Gastroesophageal sphincter (tissue), 4 donors: ENCODE results near the gene FAM3B. TPM values are rescaled to one million over a fixed set of nuclear protein-coding genes. Genes with fewer than 3 reads are reported as not detected.

Experiments used
- ATAC-seq: fragments of 150-250 bp; one replicate; pipeline ENCODE4 v1.9.1; 2016; ENCODE audit warnings: mild to moderate bottlenecking, moderate library complexity
- H3K27ac ChIP-seq, 4 donors: fragments of 200-600 bp; sonication (generic) in 3 of 4; 1 replicate in 3 of 4; 2 replicates in 1 of 4; pipeline ENCODE4 v1.5.1; 2016 to 2019
- H3K27me3 ChIP-seq: fragments of 200-600 bp; sonication (generic); one replicate; pipeline ENCODE4 v1.5.1; 2019
- H3K36me3 ChIP-seq, 2 donors: fragments of 200-600 bp; sonication (generic); one replicate each; pipeline ENCODE4 v1.5.1; 2019; ENCODE audit warnings: control low read depth in 1 of 2
- H3K4me1 ChIP-seq, 3 donors: fragments of 200-600 bp; sonication (generic); 1 replicate in 2 of 3; 2 replicates in 1 of 3; pipeline ENCODE4 v1.5.1; 2016 to 2019; ENCODE audit warnings: control low read depth in 2 of 3
- H3K4me3 ChIP-seq, 2 donors: fragments of 200-600 bp; sonication (generic); one replicate each; pipeline ENCODE4 v1.5.1; 2019; ENCODE audit warnings: mild to moderate bottlenecking in 1 of 2, moderate library complexity in 1 of 2
- H3K9me3 ChIP-seq, 3 donors: fragments of 200-600 bp; sonication (generic); one replicate each; pipeline ENCODE4 v1.5.1; 2017 to 2019; ENCODE audit warnings: control low read depth in 2 of 3
- EP300 ChIP-seq: sonication (generic); formaldehyde crosslinking; IDR thresholded peaks from one replicate; pipeline ENCODE4 v1.6.1; 2017; ENCODE audit warnings: antibody characterized with exemption, mild to moderate bottlenecking
- POLR2A ChIP-seq, 2 donors: fragments of 450-650 bp; IDR thresholded peaks; one replicate each; pipeline ENCODE4 v1.6.1; 2017; ENCODE audit warnings: antibody characterized with exemption in 2 of 2, mild to moderate bottlenecking in 2 of 2, moderate library complexity in 1 of 2
- POLR2AphosphoS5 ChIP-seq: sonication (generic); formaldehyde crosslinking; IDR thresholded peaks from one replicate; pipeline ENCODE4 v1.6.1; 2017; ENCODE audit warnings: antibody characterized with exemption
- WGBS, 2 donors: methylation state at CpG; one replicate each; pipeline ENCODE4 v1.1.5; 2018; ENCODE audit warnings: low coverage in 1 of 2; 5-methylcytosine and 5-hydroxymethylcytosine counted together
- total RNA-seq, 4 donors: library from RNA; depleted of rRNA; stranded (reverse); fragments of >200 nt; gene quantifications; one replicate each; pipeline ENCODE4 v1.1.0, GENCODE V29; 2016
- TF ChIP-seq, protein P1 (sequence below), 4 experiments: fragments of 200-600 bp in 2 of 4; fragments of 450-650 bp in 2 of 4; sonication (generic) in 1 of 4; IDR thresholded peaks; one replicate each; pipeline ENCODE4 v1.5.1; 2017 to 2019; ENCODE audit warnings: antibody characterized with exemption in 4 of 4, mild to moderate bottlenecking in 2 of 4, moderate library complexity in 2 of 4

FAM3B gene
- total RNA-seq, 4 donors from 2014 or later: 0.31 to 7.1 TPM; not detected in 2

- peaks cover 0 to 7% (median 0%) of the 10 kb centered on the region in 3 donors for H3K4me1 ChIP-seq
- H3K9me3 ChIP-seq: no peaks in the 10 kb centered on the region
- WGBS, 2 donors: 56 to 64% methylated on average over 4 of the region's 4 CpGs
- no peak overlapping the region for H3K27ac ChIP-seq
- ATAC-seq: no peak
- H3K27me3 ChIP-seq: no peaks in the 10 kb centered on the region
- H3K36me3 ChIP-seq: peaks cover 0 to 31% of the 10 kb centered on the region in 2 donors
- TF ChIP-seq, protein P1, sequence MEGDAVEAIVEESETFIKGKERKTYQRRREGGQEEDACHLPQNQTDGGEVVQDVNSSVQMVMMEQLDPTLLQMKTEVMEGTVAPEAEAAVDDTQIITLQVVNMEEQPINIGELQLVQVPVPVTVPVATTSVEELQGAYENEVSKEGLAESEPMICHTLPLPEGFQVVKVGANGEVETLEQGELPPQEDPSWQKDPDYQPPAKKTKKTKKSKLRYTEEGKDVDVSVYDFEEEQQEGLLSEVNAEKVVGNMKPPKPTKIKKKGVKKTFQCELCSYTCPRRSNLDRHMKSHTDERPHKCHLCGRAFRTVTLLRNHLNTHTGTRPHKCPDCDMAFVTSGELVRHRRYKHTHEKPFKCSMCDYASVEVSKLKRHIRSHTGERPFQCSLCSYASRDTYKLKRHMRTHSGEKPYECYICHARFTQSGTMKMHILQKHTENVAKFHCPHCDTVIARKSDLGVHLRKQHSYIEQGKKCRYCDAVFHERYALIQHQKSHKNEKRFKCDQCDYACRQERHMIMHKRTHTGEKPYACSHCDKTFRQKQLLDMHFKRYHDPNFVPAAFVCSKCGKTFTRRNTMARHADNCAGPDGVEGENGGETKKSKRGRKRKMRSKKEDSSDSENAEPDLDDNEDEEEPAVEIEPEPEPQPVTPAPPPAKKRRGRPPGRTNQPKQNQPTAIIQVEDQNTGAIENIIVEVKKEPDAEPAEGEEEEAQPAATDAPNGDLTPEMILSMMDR (IDR thresholded peaks at IDR 0.05): no peak
- TF ChIP-seq POLR2AphosphoS5: no peak
- no peak for TF ChIP-seq EP300
- no peak for TF ChIP-seq POLR2A (IDR thresholded peaks at IDR 0.05)
- H3K4me3 ChIP-seq: no peak overlapping the region
Measured at GRCh38 chr21:41277846-41278245, 38.8 kb upstream of the FAM3B start.

DNA sequence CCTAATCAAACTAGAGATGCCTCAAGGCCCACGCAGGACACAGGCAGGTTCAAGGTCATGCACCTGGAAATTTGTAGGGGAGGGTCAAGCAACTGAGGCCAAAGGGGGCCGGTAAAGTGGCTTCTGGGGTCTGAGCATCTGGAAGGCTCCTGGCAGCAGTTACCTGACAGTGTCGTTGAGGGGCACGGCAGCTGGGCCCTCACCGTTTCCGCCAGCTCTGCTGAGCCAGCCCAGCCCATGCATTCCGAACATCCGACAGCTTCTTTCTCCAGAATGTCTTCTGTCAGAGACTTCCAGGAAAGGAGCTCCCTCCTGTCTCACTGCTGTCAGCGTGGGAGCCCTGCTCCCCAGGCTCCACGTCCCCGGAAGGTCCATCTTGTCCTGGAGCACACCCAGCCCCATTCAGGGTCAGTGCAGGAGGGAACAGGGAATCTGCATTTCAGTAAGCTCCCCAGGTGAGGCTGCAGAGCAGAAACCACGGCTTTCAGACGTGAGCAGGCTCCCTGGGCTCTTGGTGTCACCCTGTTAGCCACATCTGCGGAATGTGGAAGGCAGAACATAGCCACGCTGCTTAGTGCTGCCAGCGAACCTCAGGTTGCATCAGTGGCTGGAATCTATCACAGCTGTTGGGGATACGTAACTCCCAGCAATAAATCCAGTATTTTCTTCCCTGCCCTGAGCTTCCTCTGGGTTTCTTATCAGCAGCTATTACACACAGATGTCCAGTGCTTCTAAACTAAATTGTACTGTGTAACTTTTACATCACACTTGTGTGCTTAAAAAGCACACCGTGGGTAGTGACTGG is 36.3 kb upstream of the FAM3B start:
- ATAC-seq: peak; percentile 67
- peaks cover 0 to 22% of the 10 kb centered on the region in 2 donors for H3K36me3 ChIP-seq
- 38 to 71% methylated on average over 7 to 15 of the region's 18 CpGs for WGBS, 2 donors

GRCh38 chr21:41282412-41282811 is 34.2 kb upstream of the FAM3B start:
- H3K9me3 ChIP-seq: no peaks in the 10 kb centered on the region
- ATAC-seq: no peak
- no peak overlapping the region for H3K27ac ChIP-seq
- H3K36me3 ChIP-seq: peaks cover 0 to under 1% of the 10 kb centered on the region in 2 donors
- peaks cover 0 to 7% (median 0%) of the 10 kb centered on the region in 3 donors for H3K4me1 ChIP-seq
- TF ChIP-seq POLR2A (IDR thresholded peaks at IDR 0.05) (no peak), EP300 (no peak), POLR2AphosphoS5 (no peak)
- TF ChIP-seq, protein P1 (IDR thresholded peaks at IDR 0.05): no peak
- no peaks in the 10 kb centered on the region for H3K27me3 ChIP-seq
- no peak overlapping the region for H3K4me3 ChIP-seq
- 17 to 56% methylated on average over 1 to 2 of the region's 3 CpGs for WGBS, 2 donors

More for the DNA sequence above, 36.3 kb upstream of the FAM3B start:
- peaks cover 0 to 7% (median 0%) of the 10 kb centered on the region in 3 donors for H3K4me1 ChIP-seq
- H3K27ac ChIP-seq: no peak overlapping the region
- no peak for TF ChIP-seq POLR2A (IDR thresholded peaks at IDR 0.05)
- no peak overlapping the region for H3K4me3 ChIP-seq
- H3K27me3 ChIP-seq: no peaks in the 10 kb centered on the region
- no peaks in the 10 kb centered on the region for H3K9me3 ChIP-seq

DNA sequence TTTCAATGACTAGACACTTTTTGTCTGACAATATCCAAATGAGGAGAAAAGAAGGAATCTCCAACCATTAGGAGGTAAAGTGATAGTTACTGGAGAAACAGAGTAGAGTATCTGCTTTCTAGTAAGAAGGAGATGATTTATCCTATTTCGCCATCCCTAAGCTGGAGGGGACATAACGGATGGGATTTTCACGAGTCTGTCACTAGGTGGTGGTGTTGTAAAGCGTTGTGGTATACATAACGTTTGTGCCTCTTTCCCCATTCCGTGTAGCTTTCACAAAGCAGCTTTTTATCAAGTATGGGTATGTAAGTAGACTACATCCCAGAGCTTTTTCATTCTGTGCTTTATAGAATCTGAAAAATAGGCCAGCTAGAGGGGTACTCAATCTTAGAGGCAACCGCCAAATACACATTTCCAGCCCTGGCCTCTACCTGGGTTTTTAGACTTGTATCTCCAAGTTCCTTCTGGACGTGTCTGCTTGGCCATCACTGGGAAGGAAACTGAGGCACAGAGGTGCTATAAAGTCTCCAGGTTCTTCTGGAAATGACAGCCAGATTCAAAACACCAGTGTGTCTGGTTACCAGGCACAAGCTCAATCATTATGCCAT is 33.3 kb upstream of the FAM3B start:
- TF ChIP-seq, protein P1 (IDR thresholded peaks at IDR 0.05): peak; percentile 41 to 79 (median 71)
- TF ChIP-seq POLR2A (IDR thresholded peaks at IDR 0.05) (no peak), POLR2AphosphoS5 (no peak)
- Histone ChIP-seq H3K4me1 (peaks cover 0 to 7% (median 0%) of the 10 kb centered on the region in 3 donors), H3K27me3 (peaks cover 1% of the 10 kb centered on the region), H3K36me3 (no peaks in the 10 kb centered on the region), H3K27ac (no peak overlapping the region), H3K4me3 (no peak overlapping the region), H3K9me3 (no peaks in the 10 kb centered on the region)
- 10 to 17% methylated on average over 8 of the region's 8 CpGs for WGBS, 2 donors
- ATAC-seq: peak; percentile 92

DNA sequence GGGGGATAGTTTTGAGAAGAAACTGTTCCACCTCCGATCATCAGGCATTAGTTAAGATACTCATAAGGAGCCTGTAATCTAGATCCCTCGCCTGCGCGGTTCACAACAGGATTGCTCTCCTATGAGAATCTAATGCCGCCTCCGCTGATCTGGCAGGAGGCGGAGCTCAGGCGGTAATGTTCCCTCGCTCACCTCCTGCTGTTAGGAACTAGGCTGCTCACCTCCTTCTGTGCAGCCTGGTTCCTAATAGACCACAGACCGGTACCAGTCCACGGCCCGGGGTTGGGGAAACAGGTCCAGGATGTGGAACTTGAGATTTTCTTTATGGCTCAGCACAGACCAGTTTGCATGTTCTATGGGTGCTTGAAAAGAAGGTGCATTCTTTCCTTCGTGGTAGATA is 27.2 kb upstream of the FAM3B start:
- no peak for TF ChIP-seq EP300
- no peak for TF ChIP-seq POLR2AphosphoS5
- TF ChIP-seq, protein P1 (IDR thresholded peaks at IDR 0.05): no peak
- no peak for TF ChIP-seq POLR2A (IDR thresholded peaks at IDR 0.05)
- H3K4me1 ChIP-seq: no peaks in the 10 kb centered on the region
- no peaks in the 10 kb centered on the region for H3K36me3 ChIP-seq
- no peak overlapping the region for H3K4me3 ChIP-seq
- H3K27me3 ChIP-seq: peaks cover 57% of the 10 kb centered on the region
- 61 to 84% methylated on average over 4 to 10 of the region's 13 CpGs for WGBS, 2 donors
- ATAC-seq: no peak
- H3K9me3 ChIP-seq: no peaks in the 10 kb centered on the region
- no peak overlapping the region for H3K27ac ChIP-seq
